IMR-90 (cell line): ENCODE results near the gene CDKAL1. TPM values are rescaled to one million over a fixed set of nuclear protein-coding genes. Genes with fewer than 3 reads are reported as not detected.

Source experiments
- ATAC-seq: fragments of 200-7000 bp; cut with Tn5 transposase; 2 replicates; pipeline ENCODE4 v1.9.1; 2020; ENCODE audit warnings: low read depth, mild to moderate bottlenecking, moderate library complexity
- BruUV-seq: library from RNA; stranded (reverse); fragments of 400-500 nt; replicated peaks from 2 replicates; lab custom pipeline; 2021; lab: Mats Ljungman, UMichigan
- CTCF ChIA-PET: fragments of 300-600 bp; formaldehyde crosslinking; extraction: SDS; loops from one replicate; lab custom pipeline; 2021; ENCODE audit warnings: antibody characterized with exemption; lab: Yijun Ruan, JAX
- POLR2A ChIA-PET: fragments of 300-600 bp; sonication (Branson Sonifier 250); formaldehyde crosslinking; loops from one replicate; lab custom pipeline; 2022; ENCODE audit warnings: antibody characterized with exemption; ENCODE audit not compliant: unreplicated experiment; lab: Charles Lee
- DNase-seq: peaks from one replicate; pipeline ENCODE4 v3.0.0; 2013
- H2AFZ ChIP-seq: replicated peaks from 2 replicates; pipeline ENCODE3; 2013; ENCODE audit warnings: low read length, mild to moderate bottlenecking; ENCODE audit not compliant: poor library complexity
- H2AK5ac ChIP-seq: 2 replicates; pipeline ENCODE4 v1.6.1; 2013; ENCODE audit warnings: low read depth, low read length, inconsistent platforms
- H2AK9ac ChIP-seq: replicated peaks from 2 replicates; pipeline ENCODE3; 2013; ENCODE audit warnings: mild to moderate bottlenecking, low read depth, low read length, moderate library complexity; ENCODE audit not compliant: poor library complexity
- H2BK120ac ChIP-seq: 2 replicates; pipeline ENCODE4 v1.6.1; 2013; ENCODE audit warnings: low read depth, low read length, inconsistent platforms
- H2BK15ac ChIP-seq: 3 replicates; pipeline ENCODE4 v1.6.1; 2013; ENCODE audit warnings: low read depth, low read length, inconsistent platforms
- H2BK20ac ChIP-seq: 2 replicates; pipeline ENCODE4 v1.6.1; 2013; ENCODE audit warnings: low read depth, mild to moderate bottlenecking, inconsistent platforms, low read length, moderate library complexity
- H2BK5ac ChIP-seq: 2 replicates; pipeline ENCODE4 v1.6.1; 2013; ENCODE audit warnings: mild to moderate bottlenecking, low read depth, low read length, inconsistent platforms; ENCODE audit not compliant: poor library complexity, severe bottlenecking
- H3K14ac ChIP-seq: replicated peaks from 2 replicates; pipeline ENCODE4 v1.6.1; 2013; ENCODE audit warnings: low read depth, low read length, inconsistent platforms
- H3K18ac ChIP-seq: 2 replicates; pipeline ENCODE4 v1.6.1; 2013; ENCODE audit warnings: low read depth, low read length, control low read depth
- H3K23ac ChIP-seq: 2 replicates; pipeline ENCODE4 v1.6.1; 2013; ENCODE audit warnings: low read depth, low read length, inconsistent platforms
- H3K27ac ChIP-seq: 2 replicates; pipeline ENCODE4 v1.5.1; 2013; ENCODE audit warnings: mild to moderate bottlenecking, control low read depth, low read length; ENCODE audit not compliant: insufficient read depth
- H3K27me3 ChIP-seq: 2 replicates; pipeline ENCODE4 v1.6.1; 2013; ENCODE audit warnings: low read length; ENCODE audit not compliant: control insufficient read depth, insufficient read depth
- H3K36me3 ChIP-seq: 2 replicates; pipeline ENCODE4 v1.6.1; 2013; ENCODE audit warnings: low read length, mixed read lengths; ENCODE audit not compliant: control insufficient read depth, insufficient read depth
- H3K4ac ChIP-seq: 2 replicates; pipeline ENCODE4 v1.6.1; 2013; ENCODE audit warnings: low read depth, low read length, inconsistent platforms
- H3K4me1 ChIP-seq: 2 replicates; pipeline ENCODE4 v1.6.1; 2013; ENCODE audit warnings: low read length, mixed read lengths; ENCODE audit not compliant: control insufficient read depth, insufficient read depth
- H3K4me2 ChIP-seq: 2 replicates; pipeline ENCODE4 v1.6.1; 2013; ENCODE audit warnings: low read depth, mild to moderate bottlenecking, control low read depth, low read length, moderate library complexity
- H3K4me3 ChIP-seq: 2 replicates; pipeline ENCODE4 v1.5.1; 2013; ENCODE audit warnings: low read depth, mild to moderate bottlenecking, control low read depth, low read length, moderate library complexity; ENCODE audit not compliant: insufficient read depth
- H3K56ac ChIP-seq: 2 replicates; pipeline ENCODE4 v1.6.1; 2013; ENCODE audit warnings: low read length, inconsistent platforms; ENCODE audit not compliant: insufficient read depth; ENCODE audit errors: extremely low read depth
- H3K79me1 ChIP-seq, 2 experiments: 2 replicates each; pipeline ENCODE4 v1.6.1; 2013; ENCODE audit warnings: low read length in 2 of 2, inconsistent platforms in 1 of 2, low read depth in 1 of 2
- H3K9ac ChIP-seq: 2 replicates; pipeline ENCODE4 v1.6.1; 2013; ENCODE audit warnings: low read depth, low read length, control low read depth
- H3K9me1 ChIP-seq: 2 replicates; pipeline ENCODE4 v1.6.1; 2013; ENCODE audit warnings: low read length, inconsistent platforms; ENCODE audit not compliant: insufficient read depth
- H3K9me3 ChIP-seq: 2 replicates; pipeline ENCODE4 v1.6.1; 2013; ENCODE audit warnings: low read length; ENCODE audit not compliant: control insufficient read depth, insufficient read depth
- H4K20me1 ChIP-seq: 2 replicates; pipeline ENCODE4 v1.6.1; 2013; ENCODE audit warnings: low read length, inconsistent platforms; ENCODE audit not compliant: insufficient read depth
- H4K5ac ChIP-seq: 2 replicates; pipeline ENCODE4 v1.6.1; 2013; ENCODE audit warnings: mild to moderate bottlenecking, low read depth, low read length, control low read depth
- H4K8ac ChIP-seq, 2 experiments: 2 replicates each; pipeline ENCODE4 v1.6.1; 2013; ENCODE audit warnings: low read depth in 2 of 2, low read length in 2 of 2, control low read depth in 1 of 2, inconsistent platforms in 1 of 2
- H4K91ac ChIP-seq: 2 replicates; pipeline ENCODE4 v1.6.1; 2013; ENCODE audit warnings: low read depth, low read length, inconsistent platforms; ENCODE audit not compliant: insufficient read depth
- FOS ChIP-seq: fragments of 150-350 bp; IDR thresholded peaks from 2 replicates; pipeline ENCODE4 v1.6.1; 2016; ENCODE audit warnings: low read depth, low read length
- MXI1 ChIP-seq: IDR thresholded peaks from 2 replicates; pipeline ENCODE4 v1.6.1; 2012; ENCODE audit warnings: low read depth, mild to moderate bottlenecking, low read length, moderate library complexity, borderline replicate concordance
- NFE2L2 ChIP-seq: fragments of 150-350 bp; IDR thresholded peaks from 2 replicates; pipeline ENCODE4 v1.6.1; 2016; ENCODE audit warnings: low read depth, mild to moderate bottlenecking, low read length
- RAD21 ChIP-seq: IDR thresholded peaks from 2 replicates; pipeline ENCODE4 v1.6.1; 2012; ENCODE audit warnings: low read length, improper control_type of control experiment
- RCOR1 ChIP-seq: IDR thresholded peaks from 2 replicates; pipeline ENCODE4 v1.6.1; 2012; ENCODE audit warnings: mild to moderate bottlenecking, low read length, improper control_type of control experiment; ENCODE audit not compliant: insufficient replicate concordance
- SMC3 ChIP-seq: fragments of 150-350 bp; IDR thresholded peaks from 2 replicates; pipeline ENCODE4 v1.6.1; 2016; ENCODE audit warnings: low read depth, mild to moderate bottlenecking, antibody characterized with exemption, low read length, moderate library complexity
- WGBS, 2 experiments: methylation state at CpG; one replicate each; pipeline versions ENCODE4 v1.1.5 to v1.1.7; 2013; ENCODE audit warnings: missing lambda C conversion rate in 2 of 2; ENCODE audit not compliant: insufficient read length in 1 of 2; ENCODE audit errors: extremely low coverage in 2 of 2; 5-methylcytosine and 5-hydroxymethylcytosine counted together
- dilution Hi-C: fragments of 300-500 bp; cut with HindIII; formaldehyde crosslinking; loops from one replicate; pipeline ENCODE4 v1.14.3; 2018; ENCODE audit warnings: low sequenced_read_pairs; ENCODE audit not compliant: unreplicated experiment
- in situ Hi-C: fragments of 300-500 bp; cut with MboI; formaldehyde crosslinking; loops from 3 replicates; pipeline ENCODE4 v1.14.3; 2019; ENCODE audit warnings: low sequenced_read_pairs, inconsistent platforms, mixed read lengths
- intact Hi-C: fragments of 100-400 bp; cut with micrococcal nuclease; formaldehyde crosslinking; loops from 2 replicates; pipeline ENCODE4 v1.10.0; 2022
- polyA plus RNA-seq, 3 experiments: library from polyadenylated mRNA; depleted of rRNA; stranded (reverse); fragments of >200 nt; gene quantifications; 2 replicates each; pipeline ENCODE4 v1.2.3, GENCODE V29; 2012; ENCODE audit warnings: low replicate concordance in 1 of 3
- total RNA-seq: library from RNA; depleted of rRNA; stranded (reverse); fragments of >200 nt; gene quantifications from 2 replicates; pipeline ENCODE4 v1.2.3, GENCODE V29; 2012
- TF ChIP-seq, protein P1 (sequence below): conservative IDR thresholded peaks from 2 replicates; pipeline ENCODE4 v1.5.1; 2012; ENCODE audit warnings: mild to moderate bottlenecking, low read depth, low read length, improper control_type of control experiment
- TF ChIP-seq, protein P2 (sequence below): fragments of 150-350 bp; IDR thresholded peaks from 2 replicates; pipeline ENCODE4 v1.6.1; 2017; ENCODE audit warnings: mild to moderate bottlenecking, antibody characterized with exemption, low read length, low read depth

CDKAL1 gene
- total and polyA plus RNA-seq, 2 of the 4 experiments (the other 2 are of a cell fraction) = 3.7 to 13.1 TPM

DNA sequence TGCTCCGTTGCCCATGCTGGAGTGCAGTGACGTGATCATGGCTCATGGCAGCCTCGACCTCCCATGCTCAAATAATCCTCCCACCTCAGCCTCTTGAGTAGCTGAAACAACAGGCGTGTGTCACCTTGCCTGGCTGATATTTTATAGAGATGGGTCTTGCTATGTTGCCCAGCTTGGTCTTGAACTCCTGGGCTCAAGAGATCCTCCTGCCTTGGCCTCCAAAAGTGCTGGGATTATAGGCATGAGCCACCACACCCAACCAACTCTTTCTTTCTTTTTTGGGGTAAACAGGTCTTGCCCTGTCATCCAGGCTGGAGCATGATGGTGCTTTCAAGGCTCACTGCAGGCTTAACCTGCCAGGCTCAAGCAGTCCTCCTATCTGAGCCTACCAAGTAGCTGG is 266.4 kb downstream of the CDKAL1 start:
- POLR2A ChIA-PET = no interaction called here
- Histone ChIP-seq H3K9ac (no peak overlapping the region), H3K23ac (no peak overlapping the region), H3K27me3 (no peaks in the 10 kb centered on the region), H4K91ac (no peak overlapping the region), H3K4ac (no peak overlapping the region), H3K56ac (no peak overlapping the region), H3K9me3 (no peaks in the 10 kb centered on the region), H2BK20ac (no peak overlapping the region), H3K4me3 (no peak overlapping the region), H4K8ac (no peak overlapping the region), H2AFZ (no peak overlapping the region), H3K4me1 (peaks cover 2% of the 10 kb centered on the region), H3K79me1 (no peaks in the 10 kb centered on the region), H3K27ac (no peak overlapping the region), H3K9me1 (no peaks in the 10 kb centered on the region), H4K5ac (no peak overlapping the region), H2AK5ac (no peak overlapping the region), H3K36me3 (no peaks in the 10 kb centered on the region), H2AK9ac (no peak overlapping the region), H4K20me1 (no peaks in the 10 kb centered on the region), H2BK120ac (no peak overlapping the region), H2BK15ac (no peak overlapping the region), H3K14ac (no peak overlapping the region), H3K18ac (no peak overlapping the region), H2BK5ac (no peak overlapping the region), H3K4me2 (no peak overlapping the region)
- TF ChIP-seq NFE2L2 (no peak), SMC3 (no peak), MXI1 (no peak), FOS (no peak), RCOR1 (no peak), RAD21 (no peak)
- TF ChIP-seq, protein P1, sequence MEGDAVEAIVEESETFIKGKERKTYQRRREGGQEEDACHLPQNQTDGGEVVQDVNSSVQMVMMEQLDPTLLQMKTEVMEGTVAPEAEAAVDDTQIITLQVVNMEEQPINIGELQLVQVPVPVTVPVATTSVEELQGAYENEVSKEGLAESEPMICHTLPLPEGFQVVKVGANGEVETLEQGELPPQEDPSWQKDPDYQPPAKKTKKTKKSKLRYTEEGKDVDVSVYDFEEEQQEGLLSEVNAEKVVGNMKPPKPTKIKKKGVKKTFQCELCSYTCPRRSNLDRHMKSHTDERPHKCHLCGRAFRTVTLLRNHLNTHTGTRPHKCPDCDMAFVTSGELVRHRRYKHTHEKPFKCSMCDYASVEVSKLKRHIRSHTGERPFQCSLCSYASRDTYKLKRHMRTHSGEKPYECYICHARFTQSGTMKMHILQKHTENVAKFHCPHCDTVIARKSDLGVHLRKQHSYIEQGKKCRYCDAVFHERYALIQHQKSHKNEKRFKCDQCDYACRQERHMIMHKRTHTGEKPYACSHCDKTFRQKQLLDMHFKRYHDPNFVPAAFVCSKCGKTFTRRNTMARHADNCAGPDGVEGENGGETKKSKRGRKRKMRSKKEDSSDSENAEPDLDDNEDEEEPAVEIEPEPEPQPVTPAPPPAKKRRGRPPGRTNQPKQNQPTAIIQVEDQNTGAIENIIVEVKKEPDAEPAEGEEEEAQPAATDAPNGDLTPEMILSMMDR = no peak
- TF ChIP-seq, protein P2, sequence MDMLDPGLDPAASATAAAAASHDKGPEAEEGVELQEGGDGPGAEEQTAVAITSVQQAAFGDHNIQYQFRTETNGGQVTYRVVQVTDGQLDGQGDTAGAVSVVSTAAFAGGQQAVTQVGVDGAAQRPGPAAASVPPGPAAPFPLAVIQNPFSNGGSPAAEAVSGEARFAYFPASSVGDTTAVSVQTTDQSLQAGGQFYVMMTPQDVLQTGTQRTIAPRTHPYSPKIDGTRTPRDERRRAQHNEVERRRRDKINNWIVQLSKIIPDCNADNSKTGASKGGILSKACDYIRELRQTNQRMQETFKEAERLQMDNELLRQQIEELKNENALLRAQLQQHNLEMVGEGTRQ = no peak
- intact Hi-C loops (no loop called here), in situ Hi-C loops (no loop called here), dilution Hi-C loops (no loop called here)
- no TSS peak for BruUV-seq
- ATAC-seq (no peak), DNase-seq (no peak)
- WGBS, 2 experiments = no CpG with 5 or more reads among the region's 4 CpGs
- CTCF ChIA-PET = no interaction called here
